ENCODE data around the gene YAE1. TPM values are rescaled to one million over a fixed set of nuclear protein-coding genes. Genes with fewer than 3 reads are reported as not detected.
A peak's percentile ranks its signal among the peaks of the same experiment; 100 is the strongest.

The YAE1 gene
- total and polyA plus RNA-seq, 2 experiments from 2014 or later, result 30.5 to 107 TPM

- ATAC-seq (peak; percentile 49), DNase-seq (ENCODE audit: low spot score) (peak; percentile 29)
- no peaks in the 10 kb centered on the region for H3K79me2 ChIP-seq (replicated peaks; ENCODE audit: insufficient read depth)
- peak overlapping the region; percentile 94 for H2AFZ ChIP-seq
- H3K9me2 ChIP-seq (ENCODE audit: insufficient read depth), result peaks cover 12% of the 10 kb centered on the region; the same call in 1 of the 2 replicates
- no peaks in the 10 kb centered on the region for H3F3A ChIP-seq (replicated peaks; ENCODE audit: low read depth)
- no peaks in the 10 kb centered on the region for H3K9me3 Mint-ChIP-seq
- peaks cover 15% of the 10 kb centered on the region for H3K4me1 Mint-ChIP-seq
- H3K36me3 Mint-ChIP-seq (ENCODE audit: low read depth), result no peaks in the 10 kb centered on the region
- H3K4me2 ChIP-seq, result peak overlapping the region; percentile 45; the same call in 1 of the 2 replicates
- H3K36me3 ChIP-seq (ENCODE audit: insufficient read depth), result no peaks in the 10 kb centered on the region
- no peaks in the 10 kb centered on the region for H4K20me1 ChIP-seq (replicated peaks; ENCODE audit: insufficient read depth)
- H3K4me3 ChIP-seq, result no peak overlapping the region
- TF ChIP-seq ZNF114 (CRISPR knock-in tag; IDR thresholded peaks at IDR 0.05) (no peak), STAT1 (IDR thresholded peaks at IDR 0.05; ENCODE audit: unreplicated experiment) (no peak), EZH2phosphoT487 (IDR thresholded peaks at IDR 0.05; ENCODE audit: unreplicated experiment) (no peak), CTCF (conservative IDR thresholded peaks at IDR 0.05; ENCODE audit: low read depth in 2 of 2) (no peak), ETS1 (IDR thresholded peaks at IDR 0.05) (no peak), ZNF462 (CRISPR knock-in tag; IDR thresholded peaks at IDR 0.05) (no peak), NANOG (IDR thresholded peaks at IDR 0.05; ENCODE audit: borderline replicate concordance) (no peak), EZH2 (IDR thresholded peaks at IDR 0.05; ENCODE audit: low read depth, unreplicated experiment) (no peak), CREB1 (CRISPR knock-in tag; IDR thresholded peaks at IDR 0.05; ENCODE audit: low read depth) (no peak), POLR2AphosphoS5 (IDR thresholded peaks at IDR 0.05; ENCODE audit: low read depth) (no peak), JUNB (IDR thresholded peaks at IDR 0.05; ENCODE audit: unreplicated experiment) (no peak), REST (IDR thresholded peaks at IDR 0.05; ENCODE audit: unreplicated experiment) (no peak), ZNF331 (CRISPR knock-in tag; IDR thresholded peaks at IDR 0.05; ENCODE audit: low read depth) (no peak)
- H3K27ac ChIP-seq (ENCODE audit: low read depth), result no peak overlapping the region
- no peak overlapping the region for H3K4me3 Mint-ChIP-seq
- no peak overlapping the region for H3K27ac Mint-ChIP-seq
- H3K4me1 ChIP-seq (ENCODE audit: insufficient read depth), result peaks cover 8% of the 10 kb centered on the region; the same call in 1 of the 2 replicates
- H3K27me3 Mint-ChIP-seq (ENCODE audit: insufficient read depth, low read depth, poor library complexity), result peaks cover 6% of the 10 kb centered on the region
- H3K27me3 ChIP-seq (ENCODE audit: insufficient read depth), result no peaks in the 10 kb centered on the region
These were observed 26.4 kb upstream of the YAE1 start for GRCh38 chr7:39539816-39540215.

All from GM23338 (cell line).